GM23338 (cell line): ENCODE data around the gene KMT2C. TPM values are rescaled to one million over a fixed set of nuclear protein-coding genes. Genes with fewer than 3 reads are reported as not detected.

Experiments used
- ATAC-seq: fragments of 200-7000 bp; cut with Tn5 transposase; 3 replicates; pipeline ENCODE4 v1.9.1; 2020
- DNase-seq: peaks from one replicate; pipeline ENCODE4 v3.0.0-alpha.2; 2015; ENCODE audit warnings: low spot score
- H2AFZ ChIP-seq: fragments of 200-600 bp; sonication (generic); 2 replicates; pipeline ENCODE4 v1.8.0; 2016; ENCODE audit warnings: antibody characterized with exemption, mild to moderate bottlenecking, moderate library complexity
- H3F3A ChIP-seq: fragments of 200-600 bp; sonication (generic); replicated peaks from 2 replicates; pipeline ENCODE4 v1.8.0; 2017; ENCODE audit warnings: antibody characterized with exemption, mixed run types, low read depth
- H3K27ac ChIP-seq: fragments of 200-600 bp; sonication (generic); 2 replicates; pipeline ENCODE4 v1.6.1; 2016; ENCODE audit warnings: low read depth
- H3K27me3 ChIP-seq: fragments of 200-600 bp; sonication (generic); 2 replicates; pipeline ENCODE4 v1.8.0; 2016; ENCODE audit warnings: mild to moderate bottlenecking, mixed run types, moderate library complexity; ENCODE audit not compliant: insufficient read depth
- H3K36me3 ChIP-seq: fragments of 200-600 bp; sonication (generic); 2 replicates; pipeline ENCODE4 v1.8.0; 2016; ENCODE audit warnings: mild to moderate bottlenecking; ENCODE audit not compliant: insufficient read depth
- H3K4me1 ChIP-seq: fragments of 200-600 bp; sonication (generic); 2 replicates; pipeline ENCODE4 v1.8.0; 2016; ENCODE audit warnings: mild to moderate bottlenecking, moderate library complexity; ENCODE audit not compliant: insufficient read depth
- H3K4me2 ChIP-seq: fragments of 200-600 bp; sonication (generic); 2 replicates; pipeline ENCODE4 v1.7.1; 2017; ENCODE audit warnings: mixed run types
- H3K4me3 ChIP-seq: fragments of 200-600 bp; sonication (generic); 2 replicates; pipeline ENCODE4 v1.6.1; 2016; ENCODE audit warnings: mixed run types
- H3K79me2 ChIP-seq: fragments of 200-600 bp; sonication (generic); replicated peaks from 2 replicates; pipeline ENCODE4 v1.8.0; 2017; ENCODE audit warnings: mild to moderate bottlenecking; ENCODE audit not compliant: insufficient read depth
- H3K9me2 ChIP-seq: fragments of 200-600 bp; sonication (generic); 2 replicates; pipeline ENCODE4 v1.8.0; 2017; ENCODE audit not compliant: insufficient read depth
- H4K20me1 ChIP-seq: fragments of 200-600 bp; sonication (generic); replicated peaks from 2 replicates; pipeline ENCODE4 v1.8.0; 2017; ENCODE audit warnings: mild to moderate bottlenecking; ENCODE audit not compliant: insufficient read depth
- H3K27ac Mint-ChIP-seq: 2 replicates; pipeline ENCODE4 v1.8.0; 2020; ENCODE audit warnings: inconsistent platforms, mild to moderate bottlenecking, moderate library complexity, mixed read lengths
- H3K27me3 Mint-ChIP-seq: 3 replicates; pipeline ENCODE4 v1.8.0; 2022; ENCODE audit warnings: low read depth, mild to moderate bottlenecking, moderate library complexity, mixed read lengths, inconsistent platforms; ENCODE audit not compliant: insufficient read depth, poor library complexity
- H3K36me3 Mint-ChIP-seq: 3 replicates; pipeline ENCODE4 v1.8.0; 2021; ENCODE audit warnings: low read depth, mild to moderate bottlenecking, inconsistent platforms, moderate library complexity, mixed read lengths
- H3K4me1 Mint-ChIP-seq: 3 replicates; pipeline ENCODE4 v1.8.0; 2020; ENCODE audit warnings: mild to moderate bottlenecking, inconsistent platforms, mixed read lengths
- H3K4me3 Mint-ChIP-seq: 3 replicates; pipeline ENCODE4 v1.8.0; 2021; ENCODE audit warnings: moderate library complexity, mild to moderate bottlenecking, inconsistent platforms, mixed read lengths
- H3K9me3 Mint-ChIP-seq: 3 replicates; pipeline ENCODE4 v1.8.0; 2020; ENCODE audit warnings: moderate library complexity, mild to moderate bottlenecking, inconsistent platforms, mixed read lengths
- CREB1 ChIP-seq: fragments of 250-450 bp; sonication (Bioruptor Pico); IDR thresholded peaks from 2 replicates; pipeline ENCODE4 v1.5.0; 2020; ENCODE audit warnings: low read depth, mild to moderate bottlenecking, moderate library complexity
- EZH2 ChIP-seq: fragments of 200-600 bp; sonication (generic); IDR thresholded peaks from one replicate; pipeline ENCODE4 v1.8.0; 2017; ENCODE audit warnings: antibody characterized with exemption, mild to moderate bottlenecking, low read depth; ENCODE audit not compliant: unreplicated experiment
- EZH2phosphoT487 ChIP-seq: fragments of 200-600 bp; sonication (generic); IDR thresholded peaks from one replicate; pipeline ENCODE4 v1.8.1; 2018; ENCODE audit warnings: antibody characterized with exemption; ENCODE audit not compliant: unreplicated experiment
- NANOG ChIP-seq: IDR thresholded peaks from 2 replicates; pipeline ENCODE4 v1.6.1; 2016; ENCODE audit warnings: antibody characterized with exemption, borderline replicate concordance
- POLR2AphosphoS5 ChIP-seq: IDR thresholded peaks from 2 replicates; pipeline ENCODE4 v1.6.1; 2016; ENCODE audit warnings: antibody characterized with exemption, low read depth
- ZNF114 ChIP-seq: fragments of 250-450 bp; sonication (Bioruptor Pico); IDR thresholded peaks from 2 replicates; pipeline ENCODE4 v1.5.0; 2020; ENCODE audit warnings: mild to moderate bottlenecking, moderate library complexity
- polyA plus RNA-seq: library from polyadenylated mRNA; unstranded; fragments of >200 nt; fragmentation: Nextera tagmentation; extraction: Ambion mirVana; gene quantifications from 2 replicates; pipeline ENCODE4 v1.2.1, GENCODE V29; 2016
- total RNA-seq: library from RNA; depleted of rRNA; stranded (reverse); fragments of >200 nt; shearing (Covaris generic); gene quantifications from 2 replicates; pipeline ENCODE4 v1.2.3, GENCODE V29; 2014
- TF ChIP-seq, protein P1 (sequence below): fragments of 250-450 bp; sonication (Bioruptor Pico); IDR thresholded peaks from 2 replicates; pipeline ENCODE4 v1.5.0; 2020; ENCODE audit warnings: mild to moderate bottlenecking, moderate library complexity
- TF ChIP-seq, protein P2 (sequence below), 2 experiments: fragments of 200-600 bp in 1 of 2; sonication (generic) in 1 of 2; conservative IDR thresholded peaks; 2 replicates each; pipeline versions ENCODE4 v1.5.1 to v1.6.1; 2016 to 2017; ENCODE audit warnings: antibody characterized with exemption in 2 of 2, low read depth in 2 of 2, mild to moderate bottlenecking in 2 of 2, moderate library complexity in 1 of 2
- TF ChIP-seq, protein P3 (sequence below): IDR thresholded peaks from 2 replicates; pipeline ENCODE4 v1.6.1; 2016; ENCODE audit warnings: antibody characterized with exemption

KMT2C gene
- total and polyA plus RNA-seq, 2 experiments from 2014 or later, result 11.4 to 39.0 TPM

DNA sequence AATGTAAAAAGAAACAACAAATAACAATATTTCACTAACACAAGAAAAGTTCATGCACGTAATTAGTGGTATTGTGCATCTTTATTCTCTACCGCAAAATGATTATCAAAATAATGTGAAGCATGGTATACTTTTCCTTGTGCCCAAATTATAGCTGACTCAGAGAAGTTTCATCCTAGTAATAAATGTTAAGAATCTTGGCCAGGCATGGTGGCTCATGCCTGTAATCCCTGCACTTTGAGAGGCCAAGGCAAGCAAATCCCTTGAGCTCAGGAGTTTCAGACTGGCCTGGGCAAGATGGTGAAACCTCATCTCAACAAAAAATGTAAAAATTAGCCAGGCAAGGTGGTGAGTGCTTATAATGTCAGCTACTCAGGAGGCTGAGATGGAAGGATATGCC, 105.0 kb downstream of the KMT2C start:
- Histone ChIP-seq H2AFZ (no peak overlapping the region), H3K4me1 (no peaks in the 10 kb centered on the region), H3K4me3 (no peak overlapping the region), H3K27me3 (no peaks in the 10 kb centered on the region), H3K79me2 (peaks cover 34% of the 10 kb centered on the region), H3F3A (no peaks in the 10 kb centered on the region), H4K20me1 (peaks cover 4% of the 10 kb centered on the region; the same call in 1 of the 2 replicates), H3K9me2 (no peaks in the 10 kb centered on the region), H3K36me3 (no peaks in the 10 kb centered on the region), H3K4me2 (no peak overlapping the region), H3K27ac (no peak overlapping the region)
- TF ChIP-seq EZH2 (no peak), NANOG (no peak), CREB1 (no peak), POLR2AphosphoS5 (no peak), ZNF114 (CRISPR knock-in tag) (no peak), EZH2phosphoT487 (no peak)
- TF ChIP-seq, protein P1, sequence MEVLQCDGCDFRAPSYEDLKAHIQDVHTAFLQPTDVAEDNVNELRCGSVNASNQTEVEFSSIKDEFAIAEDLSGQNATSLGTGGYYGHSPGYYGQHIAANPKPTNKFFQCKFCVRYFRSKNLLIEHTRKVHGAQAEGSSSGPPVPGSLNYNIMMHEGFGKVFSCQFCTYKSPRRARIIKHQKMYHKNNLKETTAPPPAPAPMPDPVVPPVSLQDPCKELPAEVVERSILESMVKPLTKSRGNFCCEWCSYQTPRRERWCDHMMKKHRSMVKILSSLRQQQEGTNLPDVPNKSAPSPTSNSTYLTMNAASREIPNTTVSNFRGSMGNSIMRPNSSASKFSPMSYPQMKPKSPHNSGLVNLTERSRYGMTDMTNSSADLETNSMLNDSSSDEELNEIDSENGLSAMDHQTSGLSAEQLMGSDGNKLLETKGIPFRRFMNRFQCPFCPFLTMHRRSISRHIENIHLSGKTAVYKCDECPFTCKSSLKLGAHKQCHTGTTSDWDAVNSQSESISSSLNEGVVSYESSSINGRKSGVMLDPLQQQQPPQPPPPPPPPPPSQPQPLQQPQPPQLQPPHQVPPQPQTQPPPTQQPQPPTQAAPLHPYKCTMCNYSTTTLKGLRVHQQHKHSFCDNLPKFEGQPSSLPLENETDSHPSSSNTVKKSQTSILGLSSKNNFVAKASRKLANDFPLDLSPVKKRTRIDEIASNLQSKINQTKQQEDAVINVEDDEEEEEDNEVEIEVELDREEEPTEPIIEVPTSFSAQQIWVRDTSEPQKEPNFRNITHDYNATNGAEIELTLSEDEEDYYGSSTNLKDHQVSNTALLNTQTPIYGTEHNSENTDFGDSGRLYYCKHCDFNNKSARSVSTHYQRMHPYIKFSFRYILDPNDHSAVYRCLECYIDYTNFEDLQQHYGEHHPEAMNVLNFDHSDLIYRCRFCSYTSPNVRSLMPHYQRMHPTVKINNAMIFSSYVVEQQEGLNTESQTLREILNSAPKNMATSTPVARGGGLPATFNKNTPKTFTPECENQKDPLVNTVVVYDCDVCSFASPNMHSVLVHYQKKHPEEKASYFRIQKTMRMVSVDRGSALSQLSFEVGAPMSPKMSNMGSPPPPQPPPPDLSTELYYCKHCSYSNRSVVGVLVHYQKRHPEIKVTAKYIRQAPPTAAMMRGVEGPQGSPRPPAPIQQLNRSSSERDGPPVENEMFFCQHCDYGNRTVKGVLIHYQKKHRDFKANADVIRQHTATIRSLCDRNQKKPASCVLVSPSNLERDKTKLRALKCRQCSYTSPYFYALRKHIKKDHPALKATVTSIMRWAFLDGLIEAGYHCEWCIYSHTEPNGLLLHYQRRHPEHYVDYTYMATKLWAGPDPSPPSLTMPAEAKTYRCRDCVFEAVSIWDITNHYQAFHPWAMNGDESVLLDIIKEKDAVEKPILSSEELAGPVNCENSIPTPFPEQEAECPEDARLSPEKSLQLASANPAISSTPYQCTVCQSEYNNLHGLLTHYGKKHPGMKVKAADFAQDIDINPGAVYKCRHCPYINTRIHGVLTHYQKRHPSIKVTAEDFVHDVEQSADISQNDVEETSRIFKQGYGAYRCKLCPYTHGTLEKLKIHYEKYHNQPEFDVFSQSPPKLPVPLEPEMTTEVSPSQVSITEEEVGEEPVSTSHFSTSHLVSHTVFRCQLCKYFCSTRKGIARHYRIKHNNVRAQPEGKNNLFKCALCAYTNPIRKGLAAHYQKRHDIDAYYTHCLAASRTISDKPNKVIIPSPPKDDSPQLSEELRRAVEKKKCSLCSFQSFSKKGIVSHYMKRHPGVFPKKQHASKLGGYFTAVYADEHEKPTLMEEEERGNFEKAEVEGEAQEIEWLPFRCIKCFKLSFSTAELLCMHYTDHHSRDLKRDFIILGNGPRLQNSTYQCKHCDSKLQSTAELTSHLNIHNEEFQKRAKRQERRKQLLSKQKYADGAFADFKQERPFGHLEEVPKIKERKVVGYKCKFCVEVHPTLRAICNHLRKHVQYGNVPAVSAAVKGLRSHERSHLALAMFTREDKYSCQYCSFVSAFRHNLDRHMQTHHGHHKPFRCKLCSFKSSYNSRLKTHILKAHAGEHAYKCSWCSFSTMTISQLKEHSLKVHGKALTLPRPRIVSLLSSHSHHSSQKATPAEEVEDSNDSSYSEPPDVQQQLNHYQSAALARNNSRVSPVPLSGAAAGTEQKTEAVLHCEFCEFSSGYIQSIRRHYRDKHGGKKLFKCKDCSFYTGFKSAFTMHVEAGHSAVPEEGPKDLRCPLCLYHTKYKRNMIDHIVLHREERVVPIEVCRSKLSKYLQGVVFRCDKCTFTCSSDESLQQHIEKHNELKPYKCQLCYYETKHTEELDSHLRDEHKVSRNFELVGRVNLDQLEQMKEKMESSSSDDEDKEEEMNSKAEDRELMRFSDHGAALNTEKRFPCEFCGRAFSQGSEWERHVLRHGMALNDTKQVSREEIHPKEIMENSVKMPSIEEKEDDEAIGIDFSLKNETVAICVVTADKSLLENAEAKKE, result no peak
- TF ChIP-seq, protein P2, sequence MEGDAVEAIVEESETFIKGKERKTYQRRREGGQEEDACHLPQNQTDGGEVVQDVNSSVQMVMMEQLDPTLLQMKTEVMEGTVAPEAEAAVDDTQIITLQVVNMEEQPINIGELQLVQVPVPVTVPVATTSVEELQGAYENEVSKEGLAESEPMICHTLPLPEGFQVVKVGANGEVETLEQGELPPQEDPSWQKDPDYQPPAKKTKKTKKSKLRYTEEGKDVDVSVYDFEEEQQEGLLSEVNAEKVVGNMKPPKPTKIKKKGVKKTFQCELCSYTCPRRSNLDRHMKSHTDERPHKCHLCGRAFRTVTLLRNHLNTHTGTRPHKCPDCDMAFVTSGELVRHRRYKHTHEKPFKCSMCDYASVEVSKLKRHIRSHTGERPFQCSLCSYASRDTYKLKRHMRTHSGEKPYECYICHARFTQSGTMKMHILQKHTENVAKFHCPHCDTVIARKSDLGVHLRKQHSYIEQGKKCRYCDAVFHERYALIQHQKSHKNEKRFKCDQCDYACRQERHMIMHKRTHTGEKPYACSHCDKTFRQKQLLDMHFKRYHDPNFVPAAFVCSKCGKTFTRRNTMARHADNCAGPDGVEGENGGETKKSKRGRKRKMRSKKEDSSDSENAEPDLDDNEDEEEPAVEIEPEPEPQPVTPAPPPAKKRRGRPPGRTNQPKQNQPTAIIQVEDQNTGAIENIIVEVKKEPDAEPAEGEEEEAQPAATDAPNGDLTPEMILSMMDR (conservative IDR thresholded peaks at IDR 0.05; ENCODE audit: low read depth in 2 of 2), result no peak
- TF ChIP-seq, protein P3, sequence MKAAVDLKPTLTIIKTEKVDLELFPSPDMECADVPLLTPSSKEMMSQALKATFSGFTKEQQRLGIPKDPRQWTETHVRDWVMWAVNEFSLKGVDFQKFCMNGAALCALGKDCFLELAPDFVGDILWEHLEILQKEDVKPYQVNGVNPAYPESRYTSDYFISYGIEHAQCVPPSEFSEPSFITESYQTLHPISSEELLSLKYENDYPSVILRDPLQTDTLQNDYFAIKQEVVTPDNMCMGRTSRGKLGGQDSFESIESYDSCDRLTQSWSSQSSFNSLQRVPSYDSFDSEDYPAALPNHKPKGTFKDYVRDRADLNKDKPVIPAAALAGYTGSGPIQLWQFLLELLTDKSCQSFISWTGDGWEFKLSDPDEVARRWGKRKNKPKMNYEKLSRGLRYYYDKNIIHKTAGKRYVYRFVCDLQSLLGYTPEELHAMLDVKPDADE, result no peak
- Mint-ChIP-seq H3K36me3 (peaks cover 11% of the 10 kb centered on the region), H3K4me1 (no peaks in the 10 kb centered on the region), H3K27me3 (peaks cover 3% of the 10 kb centered on the region), H3K9me3 (no peaks in the 10 kb centered on the region), H3K27ac (no peak overlapping the region), H3K4me3 (no peak overlapping the region)
- ATAC-seq (no peak), DNase-seq (no peak)
